T-helper 17 cell (primary cell): Measurements from ENCODE around the gene FXYD3. TPM values are rescaled to one million over a fixed set of nuclear protein-coding genes. Genes with fewer than 3 reads are reported as not detected.

Experiments used
- ATAC-seq: fragments of 150-1000 bp; cut with Tn5 transposase; 2 replicates; pipeline ENCODE4 v1.10.0; 2021; ENCODE audit warnings: mild to moderate bottlenecking, moderate library complexity
- DNase-seq, 3 donors: peaks; one replicate each; pipeline versions ENCODE4 v3.0.0 to v3.0.0-alpha.2; 2020 to 2021
- H3K9me3 ChIP-seq: one replicate; pipeline ENCODE4 v1.7.0; 2013; ENCODE audit warnings: low read length, mild to moderate bottlenecking; ENCODE audit not compliant: control insufficient read depth, poor library complexity, severe bottlenecking
- H3K27ac Mint-ChIP-seq: one replicate; pipeline ENCODE4 v1.8.0; 2022; ENCODE audit warnings: mild to moderate bottlenecking, moderate library complexity, mixed read lengths
- H3K27me3 Mint-ChIP-seq: one replicate; pipeline ENCODE4 v1.8.0; 2022; ENCODE audit warnings: mixed read lengths
- H3K36me3 Mint-ChIP-seq: one replicate; pipeline ENCODE4 v1.8.0; 2022; ENCODE audit warnings: low read depth, mixed read lengths
- H3K4me1 Mint-ChIP-seq: one replicate; pipeline ENCODE4 v1.8.0; 2022; ENCODE audit warnings: mild to moderate bottlenecking, mixed read lengths
- H3K4me3 Mint-ChIP-seq: one replicate; pipeline ENCODE4 v1.8.0; 2022; ENCODE audit warnings: mild to moderate bottlenecking, moderate library complexity, mixed read lengths
- total RNA-seq, 4 donors: library from RNA in 2 of 4; stranded (reverse) in 2 of 4; gene quantifications; one replicate each; pipeline ENCODE4 v1.2.3 and lab custom pipeline; 2022 to 2026

FXYD3 gene
- not detected for total RNA-seq
- 0 reads per million in 2 donors for total RNA-seq (lab: John Stamatoyannopoulos, UW)

GRCh38 chr19:35115177-35115951 lies at the start of gene FXYD3:
TSS of gene FXYD3 (plus strand) at chr19:35115823. CDS start at chr19:35119377, 3,554 bp downstream.
- Mint-ChIP-seq H3K36me3 (no peaks in the 10 kb centered on the region), H3K27me3 (peaks cover 4% of the 10 kb centered on the region), H3K4me3 (no peak within 1 kb of the TSS), H3K4me1 (peaks cover 11% of the 10 kb centered on the region), H3K27ac (peak within 1 kb of the TSS; percentile 4)
- DNase-seq (no peak), ATAC-seq (no peak)
- H3K9me3 ChIP-seq: no peaks in the 10 kb centered on the region

- no peaks in the 10 kb centered on the region for H3K36me3 Mint-ChIP-seq
- H3K9me3 ChIP-seq: no peaks in the 10 kb centered on the region
- H3K27ac Mint-ChIP-seq: no peak overlapping the region
- H3K4me3 Mint-ChIP-seq: no peak overlapping the region
- H3K27me3 Mint-ChIP-seq: no peaks in the 10 kb centered on the region
- no peak for ATAC-seq
- no peaks in the 10 kb centered on the region for H3K4me1 Mint-ChIP-seq
- no peak for DNase-seq
Measured at GRCh38 chr19:35066121-35066520, 49.5 kb upstream of the FXYD3 start.

- peak; percentile 73 to 91 (median 78) for DNase-seq
- ATAC-seq: peak; percentile 96
- H3K9me3 ChIP-seq: no peaks in the 10 kb centered on the region
- no peak overlapping the region for H3K27ac Mint-ChIP-seq
- no peaks in the 10 kb centered on the region for H3K36me3 Mint-ChIP-seq
- H3K4me1 Mint-ChIP-seq: no peaks in the 10 kb centered on the region
- H3K4me3 Mint-ChIP-seq: no peak overlapping the region
- H3K27me3 Mint-ChIP-seq: no peaks in the 10 kb centered on the region
Measured at GRCh38 chr19:35066691-35067563, 48.7 kb upstream of the FXYD3 start.

GRCh38 chr19:35068941-35069634 lies 46.5 kb upstream of the FXYD3 start:
- no peaks in the 10 kb centered on the region for H3K9me3 ChIP-seq

GRCh38 chr19:35069696-35070095 lies 45.9 kb upstream of the FXYD3 start:
- no peak for DNase-seq
- H3K9me3 ChIP-seq: no peaks in the 10 kb centered on the region
- Mint-ChIP-seq H3K4me3 (no peak overlapping the region), H3K27me3 (no peaks in the 10 kb centered on the region), H3K27ac (no peak overlapping the region), H3K36me3 (no peaks in the 10 kb centered on the region), H3K4me1 (no peaks in the 10 kb centered on the region)
- no peak for ATAC-seq

More at GRCh38 chr19:35068941-35069634, 46.5 kb upstream of the FXYD3 start:
- Mint-ChIP-seq H3K4me1 (no peaks in the 10 kb centered on the region), H3K27me3 (no peaks in the 10 kb centered on the region), H3K36me3 (no peaks in the 10 kb centered on the region), H3K4me3 (no peak overlapping the region), H3K27ac (no peak overlapping the region)
- ATAC-seq: no peak
- DNase-seq: no peak

- Mint-ChIP-seq H3K4me1 (peaks cover 3% of the 10 kb centered on the region), H3K27me3 (no peaks in the 10 kb centered on the region), H3K27ac (no peak overlapping the region), H3K36me3 (peaks cover 3% of the 10 kb centered on the region), H3K4me3 (no peak overlapping the region)
- DNase-seq: no peak
- no peaks in the 10 kb centered on the region for H3K9me3 ChIP-seq
- ATAC-seq: no peak
Measured at GRCh38 chr19:35070471-35070870, 45.2 kb upstream of the FXYD3 start.

GRCh38 chr19:35073516-35073915 lies 42.1 kb upstream of the FXYD3 start:
- Mint-ChIP-seq H3K36me3 (peaks cover 7% of the 10 kb centered on the region), H3K4me1 (peaks cover 7% of the 10 kb centered on the region), H3K27ac (no peak overlapping the region), H3K27me3 (peaks cover 18% of the 10 kb centered on the region), H3K4me3 (no peak overlapping the region)
- no peak for ATAC-seq
- no peak for DNase-seq
- H3K9me3 ChIP-seq: no peaks in the 10 kb centered on the region

GRCh38 chr19:35073941-35074340 lies 41.7 kb upstream of the FXYD3 start:
- no peaks in the 10 kb centered on the region for H3K9me3 ChIP-seq
- ATAC-seq (no peak), DNase-seq (no peak)
- Mint-ChIP-seq H3K36me3 (peaks cover 7% of the 10 kb centered on the region), H3K4me1 (peaks cover 7% of the 10 kb centered on the region), H3K27me3 (peaks cover 22% of the 10 kb centered on the region), H3K27ac (no peak overlapping the region), H3K4me3 (no peak overlapping the region)

- Mint-ChIP-seq H3K27ac (no peak overlapping the region), H3K36me3 (peaks cover 7% of the 10 kb centered on the region), H3K27me3 (peaks cover 26% of the 10 kb centered on the region), H3K4me1 (peaks cover 7% of the 10 kb centered on the region), H3K4me3 (no peak overlapping the region)
- no peaks in the 10 kb centered on the region for H3K9me3 ChIP-seq
- ATAC-seq (no peak), DNase-seq (no peak)
Measured at GRCh38 chr19:35074426-35075201, 41.0 kb upstream of the FXYD3 start.

GRCh38 chr19:35075202-35076025 lies 40.2 kb upstream of the FXYD3 start:
- no peaks in the 10 kb centered on the region for H3K9me3 ChIP-seq
- no peak overlapping the region for H3K27ac Mint-ChIP-seq
- peaks cover 7% of the 10 kb centered on the region for H3K4me1 Mint-ChIP-seq
- H3K36me3 Mint-ChIP-seq: peaks cover 7% of the 10 kb centered on the region
- ATAC-seq (no peak), DNase-seq (no peak)
- H3K4me3 Mint-ChIP-seq: no peak overlapping the region
- peaks cover 26% of the 10 kb centered on the region for H3K27me3 Mint-ChIP-seq

- H3K36me3 Mint-ChIP-seq: peaks cover 7% of the 10 kb centered on the region
- H3K4me3 Mint-ChIP-seq: no peak overlapping the region
- no peak for DNase-seq
- no peaks in the 10 kb centered on the region for H3K9me3 ChIP-seq
- no peak for ATAC-seq
- peaks cover 26% of the 10 kb centered on the region for H3K27me3 Mint-ChIP-seq
- H3K27ac Mint-ChIP-seq: no peak overlapping the region
- peaks cover 7% of the 10 kb centered on the region for H3K4me1 Mint-ChIP-seq
Measured at GRCh38 chr19:35076026-35076370, 39.6 kb upstream of the FXYD3 start.

GRCh38 chr19:35076657-35077056 lies 39.0 kb upstream of the FXYD3 start:
- Mint-ChIP-seq H3K4me3 (no peak overlapping the region), H3K27ac (no peak overlapping the region), H3K4me1 (peaks cover 7% of the 10 kb centered on the region), H3K27me3 (peaks cover 26% of the 10 kb centered on the region), H3K36me3 (peaks cover 7% of the 10 kb centered on the region)
- ATAC-seq (no peak), DNase-seq (no peak)
- no peaks in the 10 kb centered on the region for H3K9me3 ChIP-seq
